A549 (cell line): ENCODE results near the gene ACBD3. TPM values are rescaled to one million over a fixed set of nuclear protein-coding genes. Genes with fewer than 3 reads are reported as not detected.

Experiments
- ATAC-seq, 2 experiments: fragments of 200-7000 bp in 1 of 2; fragments of >200 bp in 1 of 2; cut with Nextera tagmentation in 1 of 2; cut with Tn5 transposase in 1 of 2; 3 replicates each; pipeline versions ENCODE4 v1.8.0 to v1.9.1; 2018 to 2020; ENCODE audit warnings: mild to moderate bottlenecking in 1 of 2, moderate library complexity in 1 of 2
- CTCF ChIA-PET: fragments of 300-600 bp; sonication (Branson Sonifier 250); formaldehyde crosslinking; extraction: SDS; loops from one replicate; lab custom pipeline; 2021; ENCODE audit warnings: antibody characterized with exemption, inconsistent platforms; lab: Yijun Ruan, JAX
- POLR2A ChIA-PET: fragments of 350-600 bp; formaldehyde crosslinking; extraction: SDS; loops from one replicate; lab custom pipeline; 2021; ENCODE audit warnings: antibody characterized with exemption, inconsistent platforms; lab: Yijun Ruan, JAX
- DNase-seq, 2 experiments: peaks; one replicate each; pipeline versions ENCODE4 v3.0.0 to v3.0.0-alpha.2; 2011 to 2016; ENCODE audit warnings: low read depth in 1 of 2, low spot score in 1 of 2
- FAIRE-seq: peaks from 2 replicates; lab custom pipeline; 2011; peaks lifted over from hg19 to GRCh38; lab: Jason Lieb, UNC
- H3K27ac ChIP-seq, 2 experiments: fragments of >200 bp; sonication (Bioruptor Twin); formaldehyde crosslinking; 3 replicates each; pipeline ENCODE4 v1.5.1; 2016 to 2017
- H3K4me1 ChIP-seq: fragments of >200 bp; sonication (Bioruptor Twin); formaldehyde crosslinking; 3 replicates; pipeline ENCODE4 v1.6.1; 2016
- H3K4me2 ChIP-seq: fragments of >200 bp; sonication (Bioruptor Twin); formaldehyde crosslinking; 3 replicates; pipeline ENCODE4 v1.6.1; 2016
- H3K4me3 ChIP-seq: fragments of >200 bp; sonication (Bioruptor Twin); formaldehyde crosslinking; 3 replicates; pipeline ENCODE4 v1.5.1; 2016
- H3K9me3 ChIP-seq: fragments of >200 bp; sonication (Bioruptor Twin); formaldehyde crosslinking; 3 replicates; pipeline ENCODE4 v1.6.1; 2016
- BCL3 ChIP-seq: fragments of >200 bp; sonication (Bioruptor Twin); formaldehyde crosslinking; IDR thresholded peaks from 3 replicates; pipeline ENCODE4 v1.6.1; 2016
- CTCF ChIP-seq: fragments of >200 bp; sonication (Bioruptor Twin); formaldehyde crosslinking; IDR thresholded peaks from 3 replicates; pipeline ENCODE4 v1.5.1; 2016
- ELK1 ChIP-seq: fragments of 150-350 bp; IDR thresholded peaks from 2 replicates; pipeline ENCODE4 v1.6.1; 2014; ENCODE audit warnings: low read depth, mild to moderate bottlenecking, low read length
- FOSB ChIP-seq: fragments of 250-450 bp; sonication (Bioruptor Pico); IDR thresholded peaks from 2 replicates; pipeline ENCODE4 v1.5.0; 2020; ENCODE audit warnings: mild to moderate bottlenecking, moderate library complexity
- GATA3 ChIP-seq: IDR thresholded peaks from 2 replicates; pipeline ENCODE4 v1.6.1; 2012; ENCODE audit warnings: borderline replicate concordance
- HOXA7 ChIP-seq: fragments of 250-450 bp; sonication (Bioruptor Pico); IDR thresholded peaks from 2 replicates; pipeline ENCODE4 v1.5.0; 2020; ENCODE audit warnings: mild to moderate bottlenecking, moderate library complexity
- HOXB13 ChIP-seq: fragments of 250-450 bp; sonication (Bioruptor Pico); IDR thresholded peaks from 2 replicates; pipeline ENCODE4 v1.5.0; 2020; ENCODE audit warnings: low read depth, mild to moderate bottlenecking, moderate library complexity
- HOXB5 ChIP-seq: fragments of 250-450 bp; sonication (Bioruptor Pico); IDR thresholded peaks from 2 replicates; pipeline ENCODE4 v1.5.0; 2020; ENCODE audit warnings: mild to moderate bottlenecking, moderate library complexity
- JUN ChIP-seq, 2 experiments: fragments of >200 bp; sonication (Bioruptor Twin); formaldehyde crosslinking; IDR thresholded peaks; 2 replicates in 1 of 2; 3 replicates in 1 of 2; pipeline ENCODE4 v1.6.1; 2016 to 2017
- JUNB ChIP-seq: fragments of >200 bp; sonication (Bioruptor Twin); formaldehyde crosslinking; IDR thresholded peaks from 2 replicates; pipeline ENCODE4 v1.6.1; 2016
- PBX3 ChIP-seq: IDR thresholded peaks from 2 replicates; pipeline ENCODE4 v1.6.1; 2012
- WGBS: methylation state at CpG from one replicate; pipeline ENCODE4 v1.1.6; 2017; ENCODE audit errors: missing lambda C conversion rate; 5-methylcytosine and 5-hydroxymethylcytosine counted together
- polyA plus RNA-seq, 4 experiments: library from polyadenylated mRNA; depleted of rRNA in 3 of 4; stranded (reverse); fragments of >200 nt; fragmentation: RNase III in 1 of 4; extraction: RNeasy Plus Mini Kit Qiagen cat#74134 plus additional on column Dnase treatment in 1 of 4; gene quantifications; 2 replicates in 3 of 4; 3 replicates in 1 of 4; pipeline ENCODE4 v1.2.3, GENCODE V29; 2011 to 2017

The ACBD3 gene
- polyA plus RNA-seq, 2 of the 4 experiments (the other 2 are of a cell fraction): 29.8 to 52.9 TPM

GRCh38 chr1:226233293-226233692, 46.8 kb upstream of the ACBD3 start:
- ATAC-seq (no peak), FAIRE-seq (no peak), DNase-seq (no peak)
- Histone ChIP-seq H3K4me3 (no peak overlapping the region), H3K4me2 (no peak overlapping the region), H3K4me1 (no peaks in the 10 kb centered on the region), H3K27ac (no peak overlapping the region), H3K9me3 (no peaks in the 10 kb centered on the region)
- ChIA-PET CTCF (no interaction called here), POLR2A (no interaction called here)
- no peak for TF ChIP-seq HOXB13 (CRISPR knock-in tag)
- no peak for TF ChIP-seq JUN (IDR thresholded peaks at IDR 0.05)
- no peak for TF ChIP-seq BCL3
- TF ChIP-seq GATA3: no peak
- no peak for TF ChIP-seq FOSB
- no peak for TF ChIP-seq JUNB
- no peak for TF ChIP-seq HOXB5 (CRISPR knock-in tag)
- WGBS: 91% methylated on average over 6 of the region's 6 CpGs

- FAIRE-seq: no peak
- DNase-seq: no peak
- Histone ChIP-seq H3K4me3 (no peak overlapping the region), H3K27ac (no peak overlapping the region)
- WGBS: 84% methylated on average over 3 of the region's 3 CpGs
- TF ChIP-seq ELK1 (no peak), HOXA7 (CRISPR knock-in tag) (no peak), BCL3 (no peak)
- TF ChIP-seq, all 56 proteins: peak for 0
- CTCF ChIA-PET: interaction anchor here (0.9 to 1.4 kb wide), 3 partner anchors 30 to 101 kb away, joined by 3 to 5 read pairs (median 3); partner anchors contain the start of gene LIN9
- Histone ChIP-seq H3K4me2 (no peak overlapping the region), H3K9me3 (no peaks in the 10 kb centered on the region), H3K4me1 (no peaks in the 10 kb centered on the region)
- POLR2A ChIA-PET: no interaction called here
- ATAC-seq: no peak
These were observed 40.1 kb upstream of the ACBD3 start for GRCh38 chr1:226226601-226227000.

- CTCF ChIA-PET: interaction anchor here (1.0 to 3.8 kb wide), 4 partner anchors 27 to 780 kb away, joined by 3 to 19 read pairs (median 6); partner anchors contain the start of gene LIN9
- DNase-seq (peak in 1 of 2 experiments; percentile 15), FAIRE-seq (no peak), ATAC-seq (peak; percentile 75 to 78)
- POLR2A ChIA-PET: no interaction called here
- Histone ChIP-seq H3K4me3 (peak overlapping the region; percentile 56), H3K9me3 (no peaks in the 10 kb centered on the region), H3K4me1 (no peaks in the 10 kb centered on the region), H3K4me2 (peak overlapping the region; percentile 77), H3K27ac (peak overlapping the region; percentile 37 to 77; a peak in 5 of 6 replicates)
- 3% methylated on average over 5 of the region's 55 CpGs for WGBS
- TF ChIP-seq PBX3 (no peak), CTCF (peak; percentile 50)
These were observed 37.3 kb upstream of the ACBD3 start for GRCh38 chr1:226223786-226224244.
